ENCODE measurements around the gene C1QL1.
A peak's percentile ranks its signal among the peaks of the same experiment; 100 is the strongest.

The C1QL1 gene

GRCh38 chr17:44968225-44969143 lies at the start of gene C1QL1:
C1QL1 (minus strand) TSS chr17:44968303; CDS start chr17:44968048, 255 bp downstream.
- POLR2A ChIA-PET: interaction anchor here (0.5 to 1.4 kb wide), 8 partner anchors 9 to 48 kb away, joined by 3 to 6 read pairs (median 4); partner anchors contain the start of gene KIF18B
- DNase-seq (ENCODE audit: extremely low spot score): peak; percentile 99
- peak; percentile 50 for TF ChIP-seq L3MBTL2 (conservative IDR thresholded peaks at IDR 0.05)
- no peak for TF ChIP-seq ELF4 (IDR thresholded peaks at IDR 0.05)
- TF ChIP-seq PKNOX1 (IDR thresholded peaks at IDR 0.05): no peak
- no peak for TF ChIP-seq HDGF (IDR thresholded peaks at IDR 0.05; ENCODE audit: borderline replicate concordance)
- TF ChIP-seq BHLHE40 (IDR thresholded peaks at IDR 0.05; ENCODE audit: borderline replicate concordance): no peak
- no peak for TF ChIP-seq FOXA1 (IDR thresholded peaks at IDR 0.05)
- no peak for TF ChIP-seq FOXK2 (IDR thresholded peaks at IDR 0.05)
- CTCF ChIA-PET: interaction anchor here (0.5 to 1.4 kb wide), 6 partner anchors 14 to 784 kb away, joined by 3 to 8 read pairs (median 4); no protein-coding TSS in a partner anchor

GRCh38 chr17:45016823-45017222 lies 48.7 kb upstream of the C1QL1 start:
- ChIA-PET CTCF (interaction anchor here (0.6 kb wide), 2 partner anchors 21 to 444 kb away, joined by 3 to 4 read pairs; no protein-coding TSS in a partner anchor), POLR2A (no interaction called here)
- no peak for TF ChIP-seq FOXM1 (IDR thresholded peaks at IDR 0.05; ENCODE audit: borderline replicate concordance)
- DNase-seq (ENCODE audit: extremely low spot score): no peak

GRCh38 chr17:45016237-45016636 lies 48.1 kb upstream of the C1QL1 start:
- POLR2A ChIA-PET: no interaction called here
- CTCF ChIA-PET: no interaction called here
- DNase-seq (ENCODE audit: extremely low spot score): no peak
- TF ChIP-seq FOXM1 (IDR thresholded peaks at IDR 0.05; ENCODE audit: borderline replicate concordance) (no peak), ELF4 (IDR thresholded peaks at IDR 0.05) (no peak), SUZ12 (IDR thresholded peaks at IDR 0.05) (no peak), FOXK2 (IDR thresholded peaks at IDR 0.05) (no peak), PKNOX1 (IDR thresholded peaks at IDR 0.05) (0 out of 2 replicates have a peak, but pooled peaks have one; percentile 14), TARDBP (IDR thresholded peaks at IDR 0.05) (no peak)

GRCh38 chr17:45013021-45013997 lies 45.2 kb upstream of the C1QL1 start:
- no peak for DNase-seq (ENCODE audit: extremely low spot score)
- CTCF ChIA-PET: interaction anchor here (0.6 to 1.1 kb wide), 3 partner anchors 93 to 135 kb away, joined by 3 to 4 read pairs (median 4); partner anchors contain the start of gene ACBD4

GRCh38 chr17:45011767-45012166 lies 43.7 kb upstream of the C1QL1 start:
- POLR2A ChIA-PET: interaction anchor here (1.0 kb wide), 1 partner anchor 16 kb away, joined by 3 read pairs; no protein-coding TSS in a partner anchor
- TF ChIP-seq ZNF384 (IDR thresholded peaks at IDR 0.05) (no peak), FOXM1 (IDR thresholded peaks at IDR 0.05; ENCODE audit: borderline replicate concordance) (no peak), TARDBP (IDR thresholded peaks at IDR 0.05) (no peak), L3MBTL2 (conservative IDR thresholded peaks at IDR 0.05) (no peak), CTBP1 (IDR thresholded peaks at IDR 0.05; ENCODE audit: borderline replicate concordance) (no peak), FOXA1 (IDR thresholded peaks at IDR 0.05) (no peak), ARNT (IDR thresholded peaks at IDR 0.05) (no peak), SUZ12 (IDR thresholded peaks at IDR 0.05) (no peak), NFRKB (IDR thresholded peaks at IDR 0.05) (no peak), FOXK2 (IDR thresholded peaks at IDR 0.05) (no peak), LEF1 (IDR thresholded peaks at IDR 0.05; ENCODE audit: borderline replicate concordance) (no peak), SP1 (IDR thresholded peaks at IDR 0.05) (no peak), PKNOX1 (IDR thresholded peaks at IDR 0.05) (no peak), HDGF (IDR thresholded peaks at IDR 0.05; ENCODE audit: borderline replicate concordance) (no peak), BHLHE40 (IDR thresholded peaks at IDR 0.05; ENCODE audit: borderline replicate concordance) (no peak), ELF4 (IDR thresholded peaks at IDR 0.05) (no peak)
- CTCF ChIA-PET: interaction anchor here (0.9 to 1.1 kb wide), 3 partner anchors 9 to 91 kb away, joined by 3 to 4 read pairs (median 3); no protein-coding TSS in a partner anchor
- no peak for DNase-seq (ENCODE audit: extremely low spot score)

More at GRCh38 chr17:45013021-45013997, 45.2 kb upstream of the C1QL1 start:
- POLR2A ChIA-PET: interaction anchor here (1.0 to 1.1 kb wide), 2 partner anchors 92 to 303 kb away, joined by 3 to 4 read pairs; no protein-coding TSS in a partner anchor
- TF ChIP-seq FOXK2 (IDR thresholded peaks at IDR 0.05): no peak

Data from HEK293T (cell line).